Sigmoid colon (tissue), 7 donors: ENCODE measurements around the gene IL9R. TPM values are rescaled to one million over a fixed set of nuclear protein-coding genes. Genes with fewer than 3 reads are reported as not detected.

ENCODE experiments used
- DNase-seq: peaks from one replicate; pipeline ENCODE4 v3.0.0-alpha.2; 2019
- H3K27ac ChIP-seq, 4 donors: fragments of 200-600 bp; sonication (generic); one replicate each; pipeline ENCODE4 v1.5.1; 2016 to 2019; ENCODE audit warnings: mild to moderate bottlenecking in 1 of 4
- H3K27me3 ChIP-seq, 3 donors: fragments of 200-600 bp; sonication (generic); one replicate each; pipeline ENCODE4 v1.5.1; 2019; ENCODE audit warnings: mild to moderate bottlenecking in 1 of 3
- H3K36me3 ChIP-seq, 4 donors: fragments of 200-600 bp; sonication (generic); one replicate each; pipeline ENCODE4 v1.5.1; 2016 to 2019
- H3K4me1 ChIP-seq, 4 donors: fragments of 200-600 bp; sonication (generic); one replicate each; pipeline ENCODE4 v1.5.1; 2017 to 2019
- H3K4me3 ChIP-seq, 4 donors: fragments of 200-600 bp; sonication (generic); one replicate each; pipeline ENCODE4 v1.5.1; 2017 to 2019; ENCODE audit warnings: mild to moderate bottlenecking in 2 of 4, moderate library complexity in 1 of 4
- H3K9me3 ChIP-seq, 4 donors: fragments of 200-600 bp in 3 of 4; sonication (generic) in 3 of 4; one replicate each; pipeline versions ENCODE4 v1.5.1 to v1.6.1; 2013 to 2019
- CTCF ChIP-seq, 4 experiments: fragments of 450-650 bp in 3 of 4; fragments of 200-600 bp in 1 of 4; IDR thresholded peaks; one replicate each; pipeline ENCODE4 v1.5.1; 2016 to 2019; ENCODE audit warnings: antibody characterized with exemption in 4 of 4, mild to moderate bottlenecking in 3 of 4, moderate library complexity in 2 of 4
- EP300 ChIP-seq, 4 donors: sonication (generic); formaldehyde crosslinking; IDR thresholded peaks; one replicate each; pipeline ENCODE4 v1.6.1; 2017; ENCODE audit warnings: antibody characterized with exemption in 4 of 4
- POLR2A ChIP-seq, 2 donors: fragments of 450-650 bp; IDR thresholded peaks; one replicate each; pipeline ENCODE4 v1.6.1; 2016; ENCODE audit warnings: antibody characterized with exemption in 2 of 2, mild to moderate bottlenecking in 2 of 2, moderate library complexity in 2 of 2
- POLR2AphosphoS5 ChIP-seq, 4 donors: sonication (generic); formaldehyde crosslinking; IDR thresholded peaks; one replicate each; pipeline ENCODE4 v1.6.1; 2017; ENCODE audit warnings: antibody characterized with exemption in 4 of 4
- WGBS, 2 donors: extraction: QIAGEN DNeasy Blood & Tissue Kit; methylation state at CpG; one replicate each; pipeline ENCODE4 v1.1.7; 2013; 5-methylcytosine and 5-hydroxymethylcytosine counted together
- intact Hi-C: fragments of 100-400 bp; cut with DNase I; formaldehyde crosslinking; loops from one replicate; pipeline ENCODE4 v1.15.1; 2023
- polyA plus RNA-seq, 3 donors: library from polyadenylated mRNA; stranded (reverse); fragments of 200-250 nt; gene quantifications; one replicate each; pipeline ENCODE4 v1.2.3, GENCODE V29; 2013
- total RNA-seq, 4 donors: library from RNA; depleted of rRNA; stranded (reverse); fragments of >200 nt; gene quantifications; one replicate each; pipeline ENCODE4 v1.1.0, GENCODE V29; 2016
- donor health status: healthy with polysubstance abuse.
- donor health status: Bipolar disorder and iron deficiency.
- donor health status: healthy.

Gene IL9R
- total RNA-seq (under 1 TPM in 1 of 4 donors, not detected in 3; 0.16 TPM), polyA plus RNA-seq (1 to 10 TPM in 1 of 3 donors, not detected in 2; 1.1 TPM)

GRCh38 chrX:155997436-155997835 lies at the start of gene IL9R:
Gene IL9R, plus strand, starts transcription at chrX:155997696. Its CDS starts 64 bp downstream, at chrX:155997760.
- WGBS, 2 donors: 48 to 75% methylated on average over 5 of the region's 5 CpGs
- Histone ChIP-seq H3K27ac (no peak within 1 kb of the TSS), H3K4me3 (no peak within 1 kb of the TSS), H3K9me3 (no peaks in the 10 kb centered on the region), H3K27me3 (no peaks in the 10 kb centered on the region), H3K36me3 (no peaks in the 10 kb centered on the region), H3K4me1 (no peaks in the 10 kb centered on the region)
- intact Hi-C loops: no loop called here
- DNase-seq: no peak
- TF ChIP-seq EP300 (IDR thresholded peaks at IDR 0.05) (no peak), CTCF (IDR thresholded peaks at IDR 0.05) (no peak), POLR2A (IDR thresholded peaks at IDR 0.05) (no peak), POLR2AphosphoS5 (IDR thresholded peaks at IDR 0.05) (no peak)

- TF ChIP-seq POLR2AphosphoS5 (IDR thresholded peaks at IDR 0.05): no peak
- no peak for TF ChIP-seq EP300 (IDR thresholded peaks at IDR 0.05)
- no peak for TF ChIP-seq POLR2A (IDR thresholded peaks at IDR 0.05)
- TF ChIP-seq CTCF (IDR thresholded peaks at IDR 0.05): no peak
Measured at GRCh38 chrX:155949098-155949497, 48.4 kb upstream of the IL9R start.

GRCh38 chrX:155951237-155951789 lies 46.2 kb upstream of the IL9R start:
- intact Hi-C loops: no loop called here
- 66 to 72% methylated on average over 3 of the region's 3 CpGs for WGBS, 2 donors
- TF ChIP-seq CTCF (IDR thresholded peaks at IDR 0.05): no peak
- TF ChIP-seq POLR2AphosphoS5 (IDR thresholded peaks at IDR 0.05): no peak
- TF ChIP-seq POLR2A (IDR thresholded peaks at IDR 0.05): no peak
- no peak for TF ChIP-seq EP300 (IDR thresholded peaks at IDR 0.05)

More at GRCh38 chrX:155949098-155949497, 48.4 kb upstream of the IL9R start:
- intact Hi-C loops: no loop called here
- Histone ChIP-seq H3K27ac (no peak overlapping the region), H3K4me3 (no peak overlapping the region), H3K36me3 (no peaks in the 10 kb centered on the region), H3K9me3 (no peaks in the 10 kb centered on the region), H3K27me3 (no peaks in the 10 kb centered on the region), H3K4me1 (no peaks in the 10 kb centered on the region)
- no peak for DNase-seq
- WGBS, 2 donors: 67 to 70% methylated on average over 2 of the region's 2 CpGs

GRCh38 chrX:155953055-155953454 lies 44.4 kb upstream of the IL9R start:
- no peak overlapping the region for H3K4me3 ChIP-seq
- DNase-seq: no peak
- TF ChIP-seq POLR2A (IDR thresholded peaks at IDR 0.05) (no peak), CTCF (IDR thresholded peaks at IDR 0.05) (no peak), POLR2AphosphoS5 (IDR thresholded peaks at IDR 0.05) (no peak), EP300 (IDR thresholded peaks at IDR 0.05) (no peak)
- H3K27me3 ChIP-seq: no peaks in the 10 kb centered on the region
- WGBS, 2 donors: 77 to 78% methylated on average over 3 of the region's 3 CpGs
- no peaks in the 10 kb centered on the region for H3K9me3 ChIP-seq
- intact Hi-C loops: no loop called here
- H3K27ac ChIP-seq: no peak overlapping the region
- H3K36me3 ChIP-seq: no peaks in the 10 kb centered on the region
- H3K4me1 ChIP-seq: no peaks in the 10 kb centered on the region

More at GRCh38 chrX:155951237-155951789, 46.2 kb upstream of the IL9R start:
- Histone ChIP-seq H3K9me3 (no peaks in the 10 kb centered on the region), H3K36me3 (no peaks in the 10 kb centered on the region), H3K27ac (no peak overlapping the region), H3K27me3 (no peaks in the 10 kb centered on the region), H3K4me1 (no peaks in the 10 kb centered on the region), H3K4me3 (no peak overlapping the region)
- no peak for DNase-seq

- H3K36me3 ChIP-seq: no peaks in the 10 kb centered on the region
- intact Hi-C loops: no loop called here
- TF ChIP-seq EP300 (IDR thresholded peaks at IDR 0.05): no peak
- TF ChIP-seq CTCF (IDR thresholded peaks at IDR 0.05): no peak
- WGBS, 2 donors: 35 to 39% methylated on average over 1 of the region's 1 CpG
- no peak overlapping the region for H3K4me3 ChIP-seq
- no peak for DNase-seq
- H3K27me3 ChIP-seq: no peaks in the 10 kb centered on the region
- H3K9me3 ChIP-seq: no peaks in the 10 kb centered on the region
- H3K27ac ChIP-seq: no peak overlapping the region
- no peaks in the 10 kb centered on the region for H3K4me1 ChIP-seq
Measured at GRCh38 chrX:155954793-155955192, 42.7 kb upstream of the IL9R start.
